ENCODE results near the gene B4GALT1.

B4GALT1 gene

GRCh38 chr9:33107762-33108161 is 59.4 kb downstream of the B4GALT1 start:
- ChIA-PET CTCF (no interaction called here), POLR2A (no interaction called here)
- no peak for TF ChIP-seq L3MBTL2 (conservative IDR thresholded peaks at IDR 0.05)
- TF ChIP-seq ELF4 (IDR thresholded peaks at IDR 0.05) = no peak
- no peak for TF ChIP-seq ZNF384 (IDR thresholded peaks at IDR 0.05)
- TF ChIP-seq SP1 (IDR thresholded peaks at IDR 0.05) = no peak
- no peak for TF ChIP-seq PKNOX1 (IDR thresholded peaks at IDR 0.05)
- no peak for TF ChIP-seq HDGF (IDR thresholded peaks at IDR 0.05; ENCODE audit: borderline replicate concordance)
- TF ChIP-seq SUZ12 (IDR thresholded peaks at IDR 0.05) = no peak
- TF ChIP-seq ARNT (IDR thresholded peaks at IDR 0.05) = no peak
- TF ChIP-seq FOXM1 (IDR thresholded peaks at IDR 0.05; ENCODE audit: borderline replicate concordance) = no peak
- no peak for TF ChIP-seq BHLHE40 (IDR thresholded peaks at IDR 0.05; ENCODE audit: borderline replicate concordance)
- no peak for TF ChIP-seq CTBP1 (IDR thresholded peaks at IDR 0.05; ENCODE audit: borderline replicate concordance)
- TF ChIP-seq LEF1 (IDR thresholded peaks at IDR 0.05; ENCODE audit: borderline replicate concordance) = no peak
- no peak for TF ChIP-seq NFRKB (IDR thresholded peaks at IDR 0.05)
- no peak for TF ChIP-seq TARDBP (IDR thresholded peaks at IDR 0.05)
- no peak for TF ChIP-seq FOXK2 (IDR thresholded peaks at IDR 0.05)
- no peak for TF ChIP-seq FOXA1 (IDR thresholded peaks at IDR 0.05)
- DNase-seq (ENCODE audit: extremely low spot score) = no peak

- ChIA-PET CTCF (no interaction called here), POLR2A (no interaction called here)
- DNase-seq (ENCODE audit: extremely low spot score) = no peak
- TF ChIP-seq HDGF (IDR thresholded peaks at IDR 0.05; ENCODE audit: borderline replicate concordance) (no peak), ELF4 (IDR thresholded peaks at IDR 0.05) (no peak), FOXA1 (IDR thresholded peaks at IDR 0.05) (no peak), SP1 (IDR thresholded peaks at IDR 0.05) (no peak), ZNF384 (IDR thresholded peaks at IDR 0.05) (no peak), TARDBP (IDR thresholded peaks at IDR 0.05) (no peak), NFRKB (IDR thresholded peaks at IDR 0.05) (no peak), LEF1 (IDR thresholded peaks at IDR 0.05; ENCODE audit: borderline replicate concordance) (no peak), CTBP1 (IDR thresholded peaks at IDR 0.05; ENCODE audit: borderline replicate concordance) (no peak), SUZ12 (IDR thresholded peaks at IDR 0.05) (no peak), L3MBTL2 (conservative IDR thresholded peaks at IDR 0.05) (no peak), FOXK2 (IDR thresholded peaks at IDR 0.05) (no peak), ARNT (IDR thresholded peaks at IDR 0.05) (no peak), PKNOX1 (IDR thresholded peaks at IDR 0.05) (no peak), BHLHE40 (IDR thresholded peaks at IDR 0.05; ENCODE audit: borderline replicate concordance) (no peak), FOXM1 (IDR thresholded peaks at IDR 0.05; ENCODE audit: borderline replicate concordance) (no peak)
Measured at GRCh38 chr9:33106827-33107621, 60.1 kb downstream of the B4GALT1 start.

- POLR2A ChIA-PET = no interaction called here
- no peak for TF ChIP-seq CTBP1 (IDR thresholded peaks at IDR 0.05; ENCODE audit: borderline replicate concordance)
- no peak for TF ChIP-seq LEF1 (IDR thresholded peaks at IDR 0.05; ENCODE audit: borderline replicate concordance)
- no peak for TF ChIP-seq FOXM1 (IDR thresholded peaks at IDR 0.05; ENCODE audit: borderline replicate concordance)
- no peak for TF ChIP-seq SUZ12 (IDR thresholded peaks at IDR 0.05)
- TF ChIP-seq FOXA1 (IDR thresholded peaks at IDR 0.05) = no peak
- TF ChIP-seq SP1 (IDR thresholded peaks at IDR 0.05) = no peak
- TF ChIP-seq NFRKB (IDR thresholded peaks at IDR 0.05) = no peak
- no peak for TF ChIP-seq L3MBTL2 (conservative IDR thresholded peaks at IDR 0.05)
- TF ChIP-seq ZNF384 (IDR thresholded peaks at IDR 0.05) = no peak
- no peak for DNase-seq (ENCODE audit: extremely low spot score)
- CTCF ChIA-PET = no interaction called here
Measured at GRCh38 chr9:33106372-33106771, 60.8 kb downstream of the B4GALT1 start.

- ChIA-PET CTCF (no interaction called here), POLR2A (no interaction called here)
- no peak for DNase-seq (ENCODE audit: extremely low spot score)
- TF ChIP-seq CTBP1 (IDR thresholded peaks at IDR 0.05; ENCODE audit: borderline replicate concordance) (no peak), FOXK2 (IDR thresholded peaks at IDR 0.05) (no peak), LEF1 (IDR thresholded peaks at IDR 0.05; ENCODE audit: borderline replicate concordance) (no peak), ELF4 (IDR thresholded peaks at IDR 0.05) (no peak), HDGF (IDR thresholded peaks at IDR 0.05; ENCODE audit: borderline replicate concordance) (no peak), TARDBP (IDR thresholded peaks at IDR 0.05) (no peak), L3MBTL2 (conservative IDR thresholded peaks at IDR 0.05) (no peak), FOXM1 (IDR thresholded peaks at IDR 0.05; ENCODE audit: borderline replicate concordance) (no peak), BHLHE40 (IDR thresholded peaks at IDR 0.05; ENCODE audit: borderline replicate concordance) (no peak), FOXA1 (IDR thresholded peaks at IDR 0.05) (no peak), PKNOX1 (IDR thresholded peaks at IDR 0.05) (no peak), NFRKB (IDR thresholded peaks at IDR 0.05) (no peak), SUZ12 (IDR thresholded peaks at IDR 0.05) (no peak), SP1 (IDR thresholded peaks at IDR 0.05) (no peak)
Measured at GRCh38 chr9:33105959-33106358, 61.2 kb downstream of the B4GALT1 start.

GRCh38 chr9:33105504-33105903 is 61.6 kb downstream of the B4GALT1 start:
- ChIA-PET CTCF (no interaction called here), POLR2A (no interaction called here)
- DNase-seq (ENCODE audit: extremely low spot score) = no peak
- TF ChIP-seq SP1 (IDR thresholded peaks at IDR 0.05) (no peak), HDGF (IDR thresholded peaks at IDR 0.05; ENCODE audit: borderline replicate concordance) (no peak), FOXM1 (IDR thresholded peaks at IDR 0.05; ENCODE audit: borderline replicate concordance) (no peak), FOXK2 (IDR thresholded peaks at IDR 0.05) (no peak), PKNOX1 (IDR thresholded peaks at IDR 0.05) (no peak)

All from HEK293T (cell line).